Endothelial cell of umbilical vein (primary cell): ENCODE data around the gene WDR82.
A peak's percentile ranks its signal among the peaks of the same experiment; 100 is the strongest.

ENCODE experiments used
- CTCF ChIP-seq, 2 donors: IDR thresholded peaks; 1 replicate in 1 of 2; 2 replicates in 1 of 2; pipeline ENCODE4 v1.5.1; 2011; ENCODE audit warnings: low read length in 2 of 2, mild to moderate bottlenecking in 2 of 2, moderate library complexity in 2 of 2, control low read depth in 1 of 2, inconsistent platforms in 1 of 2, low read depth in 1 of 2; ENCODE audit not compliant: insufficient read depth in 1 of 2; ENCODE audit errors: extremely low read depth in 1 of 2
- EZH2 ChIP-seq: IDR thresholded peaks from 2 replicates; pipeline ENCODE4 v1.6.1; 2012; ENCODE audit warnings: borderline replicate concordance, low read depth, mild to moderate bottlenecking, moderate library complexity, low read length, inconsistent platforms; ENCODE audit not compliant: severe bottlenecking
- JUN ChIP-seq: IDR thresholded peaks from 2 replicates; pipeline ENCODE4 v1.6.1; 2011; ENCODE audit warnings: borderline replicate concordance, low read depth; ENCODE audit not compliant: insufficient read length, insufficient read depth
- MAX ChIP-seq: IDR thresholded peaks from 2 replicates; pipeline ENCODE4 v1.6.1; 2011; ENCODE audit not compliant: insufficient read depth, insufficient read length
- POLR2A ChIP-seq: IDR thresholded peaks from 2 replicates; pipeline ENCODE4 v1.6.1; 2012; ENCODE audit warnings: low read depth, mild to moderate bottlenecking, control low read depth, low read length
- POLR2AphosphoS5 ChIP-seq: IDR thresholded peaks from 2 replicates; pipeline ENCODE4 v1.6.1; 2012; ENCODE audit warnings: low read depth, mild to moderate bottlenecking, control low read depth, low read length, moderate library complexity; ENCODE audit not compliant: insufficient read depth

DNA sequence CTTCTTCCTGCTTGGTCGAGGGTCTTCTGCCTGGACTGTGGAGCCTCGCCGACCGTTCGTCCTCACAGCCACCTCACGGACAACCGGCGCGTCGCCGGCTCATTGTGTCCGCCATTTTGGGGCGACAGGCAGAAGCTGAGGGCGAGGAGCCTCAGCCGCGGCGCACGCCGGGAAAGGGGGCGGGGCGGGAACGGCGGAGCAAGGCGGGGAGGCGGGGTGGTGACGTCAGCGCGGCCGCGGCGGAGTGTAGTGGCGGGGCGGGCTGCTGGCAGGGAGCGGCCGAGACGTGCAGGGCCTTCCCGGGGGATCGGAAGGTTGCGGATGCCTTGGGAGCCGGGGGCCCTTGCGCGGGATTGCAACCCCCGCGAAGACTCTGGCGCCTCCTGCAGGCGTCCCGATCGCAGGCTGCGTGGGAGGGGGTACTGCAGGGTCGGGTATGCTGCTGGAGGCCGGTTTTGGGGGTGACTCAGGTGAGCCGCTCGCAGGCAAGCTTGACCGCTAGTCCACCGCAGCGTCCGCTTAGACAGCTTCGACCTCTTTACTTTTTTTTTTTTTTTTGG lies at the start of gene WDR82:
- peak; percentile 90 for TF ChIP-seq POLR2AphosphoS5
- no peak for TF ChIP-seq MAX
- peak; percentile 35 to 57 for TF ChIP-seq CTCF (IDR thresholded peaks at IDR 0.05; ENCODE audit: extremely low read depth in 1 of 2, insufficient read depth in 1 of 2, low read depth in 1 of 2, low read length in 2 of 2)
- peak; percentile 95 for TF ChIP-seq POLR2A
- TF ChIP-seq EZH2, result no peak
- TF ChIP-seq JUN, result no peak
